SH-SY5Y (cell line): ENCODE results near the gene NCF4.

Experiments
- GATA2 ChIP-seq: IDR thresholded peaks from 2 replicates; pipeline ENCODE4 v1.6.1; 2011; ENCODE audit warnings: mild to moderate bottlenecking, low read depth, low read length
- GATA3 ChIP-seq: IDR thresholded peaks from 2 replicates; pipeline ENCODE4 v1.6.1; 2011; ENCODE audit warnings: low read depth, mild to moderate bottlenecking, low read length, moderate library complexity

GRCh38 chr22:36829370-36830002 is 31.3 kb upstream of the NCF4 start:
- TF ChIP-seq GATA3, result no peak
- TF ChIP-seq GATA2, result no peak
